IMR-90 (cell line): ENCODE measurements around the gene IFIT3. TPM values are rescaled to one million over a fixed set of nuclear protein-coding genes. Genes with fewer than 3 reads are reported as not detected.

Experiments
- ATAC-seq: fragments of 200-7000 bp; cut with Tn5 transposase; 2 replicates; pipeline ENCODE4 v1.9.1; 2020; ENCODE audit warnings: low read depth, mild to moderate bottlenecking, moderate library complexity
- BruUV-seq: library from RNA; stranded (reverse); fragments of 400-500 nt; replicated peaks from 2 replicates; lab custom pipeline; 2021; lab: Mats Ljungman, UMichigan
- CTCF ChIA-PET: fragments of 300-600 bp; formaldehyde crosslinking; extraction: SDS; loops from one replicate; lab custom pipeline; 2021; ENCODE audit warnings: antibody characterized with exemption; lab: Yijun Ruan, JAX
- POLR2A ChIA-PET: fragments of 300-600 bp; sonication (Branson Sonifier 250); formaldehyde crosslinking; loops from one replicate; lab custom pipeline; 2022; ENCODE audit warnings: antibody characterized with exemption; ENCODE audit not compliant: unreplicated experiment; lab: Charles Lee
- DNase-seq: peaks from one replicate; pipeline ENCODE4 v3.0.0; 2013
- H2AFZ ChIP-seq: replicated peaks from 2 replicates; pipeline ENCODE3; 2013; ENCODE audit warnings: low read length, mild to moderate bottlenecking; ENCODE audit not compliant: poor library complexity
- H2AK5ac ChIP-seq: 2 replicates; pipeline ENCODE4 v1.6.1; 2013; ENCODE audit warnings: low read depth, low read length, inconsistent platforms
- H2AK9ac ChIP-seq: replicated peaks from 2 replicates; pipeline ENCODE3; 2013; ENCODE audit warnings: mild to moderate bottlenecking, low read depth, low read length, moderate library complexity; ENCODE audit not compliant: poor library complexity
- H2BK120ac ChIP-seq: 2 replicates; pipeline ENCODE4 v1.6.1; 2013; ENCODE audit warnings: low read depth, low read length, inconsistent platforms
- H2BK15ac ChIP-seq: 3 replicates; pipeline ENCODE4 v1.6.1; 2013; ENCODE audit warnings: low read depth, low read length, inconsistent platforms
- H2BK20ac ChIP-seq: 2 replicates; pipeline ENCODE4 v1.6.1; 2013; ENCODE audit warnings: low read depth, mild to moderate bottlenecking, inconsistent platforms, low read length, moderate library complexity
- H2BK5ac ChIP-seq: 2 replicates; pipeline ENCODE4 v1.6.1; 2013; ENCODE audit warnings: mild to moderate bottlenecking, low read depth, low read length, inconsistent platforms; ENCODE audit not compliant: poor library complexity, severe bottlenecking
- H3K14ac ChIP-seq: replicated peaks from 2 replicates; pipeline ENCODE4 v1.6.1; 2013; ENCODE audit warnings: low read depth, low read length, inconsistent platforms
- H3K18ac ChIP-seq: 2 replicates; pipeline ENCODE4 v1.6.1; 2013; ENCODE audit warnings: low read depth, low read length, control low read depth
- H3K23ac ChIP-seq: 2 replicates; pipeline ENCODE4 v1.6.1; 2013; ENCODE audit warnings: low read depth, low read length, inconsistent platforms
- H3K27ac ChIP-seq: 2 replicates; pipeline ENCODE4 v1.5.1; 2013; ENCODE audit warnings: mild to moderate bottlenecking, control low read depth, low read length; ENCODE audit not compliant: insufficient read depth
- H3K27me3 ChIP-seq: 2 replicates; pipeline ENCODE4 v1.6.1; 2013; ENCODE audit warnings: low read length; ENCODE audit not compliant: control insufficient read depth, insufficient read depth
- H3K36me3 ChIP-seq: 2 replicates; pipeline ENCODE4 v1.6.1; 2013; ENCODE audit warnings: low read length, mixed read lengths; ENCODE audit not compliant: control insufficient read depth, insufficient read depth
- H3K4ac ChIP-seq: 2 replicates; pipeline ENCODE4 v1.6.1; 2013; ENCODE audit warnings: low read depth, low read length, inconsistent platforms
- H3K4me1 ChIP-seq: 2 replicates; pipeline ENCODE4 v1.6.1; 2013; ENCODE audit warnings: low read length, mixed read lengths; ENCODE audit not compliant: control insufficient read depth, insufficient read depth
- H3K4me2 ChIP-seq: 2 replicates; pipeline ENCODE4 v1.6.1; 2013; ENCODE audit warnings: low read depth, mild to moderate bottlenecking, control low read depth, low read length, moderate library complexity
- H3K4me3 ChIP-seq: 2 replicates; pipeline ENCODE4 v1.5.1; 2013; ENCODE audit warnings: low read depth, mild to moderate bottlenecking, control low read depth, low read length, moderate library complexity; ENCODE audit not compliant: insufficient read depth
- H3K56ac ChIP-seq: 2 replicates; pipeline ENCODE4 v1.6.1; 2013; ENCODE audit warnings: low read length, inconsistent platforms; ENCODE audit not compliant: insufficient read depth; ENCODE audit errors: extremely low read depth
- H3K79me1 ChIP-seq, 2 experiments: 2 replicates each; pipeline ENCODE4 v1.6.1; 2013; ENCODE audit warnings: low read length in 2 of 2, inconsistent platforms in 1 of 2, low read depth in 1 of 2
- H3K9ac ChIP-seq: 2 replicates; pipeline ENCODE4 v1.6.1; 2013; ENCODE audit warnings: low read depth, low read length, control low read depth
- H3K9me1 ChIP-seq: 2 replicates; pipeline ENCODE4 v1.6.1; 2013; ENCODE audit warnings: low read length, inconsistent platforms; ENCODE audit not compliant: insufficient read depth
- H3K9me3 ChIP-seq: 2 replicates; pipeline ENCODE4 v1.6.1; 2013; ENCODE audit warnings: low read length; ENCODE audit not compliant: control insufficient read depth, insufficient read depth
- H4K20me1 ChIP-seq: 2 replicates; pipeline ENCODE4 v1.6.1; 2013; ENCODE audit warnings: low read length, inconsistent platforms; ENCODE audit not compliant: insufficient read depth
- H4K5ac ChIP-seq: 2 replicates; pipeline ENCODE4 v1.6.1; 2013; ENCODE audit warnings: mild to moderate bottlenecking, low read depth, low read length, control low read depth
- H4K8ac ChIP-seq, 2 experiments: 2 replicates each; pipeline ENCODE4 v1.6.1; 2013; ENCODE audit warnings: low read depth in 2 of 2, low read length in 2 of 2, control low read depth in 1 of 2, inconsistent platforms in 1 of 2
- H4K91ac ChIP-seq: 2 replicates; pipeline ENCODE4 v1.6.1; 2013; ENCODE audit warnings: low read depth, low read length, inconsistent platforms; ENCODE audit not compliant: insufficient read depth
- BHLHE40 ChIP-seq: fragments of 150-350 bp; IDR thresholded peaks from 2 replicates; pipeline ENCODE4 v1.6.1; 2016; ENCODE audit warnings: mild to moderate bottlenecking, low read depth, low read length
- CEBPB ChIP-seq: IDR thresholded peaks from 2 replicates; pipeline ENCODE4 v1.6.1; 2012; ENCODE audit warnings: low read depth, low read length, improper control_type of control experiment
- CHD1 ChIP-seq: IDR thresholded peaks from 2 replicates; pipeline ENCODE4 v1.6.1; 2012; ENCODE audit warnings: low read depth, low read length, improper control_type of control experiment
- ELK1 ChIP-seq: fragments of 150-350 bp; IDR thresholded peaks from 2 replicates; pipeline ENCODE4 v1.6.1; 2016; ENCODE audit warnings: low read depth, mild to moderate bottlenecking, low read length, moderate library complexity, borderline replicate concordance
- MAFK ChIP-seq: IDR thresholded peaks from 2 replicates; pipeline ENCODE4 v1.6.1; 2012; ENCODE audit warnings: low read depth, low read length, improper control_type of control experiment
- MAZ ChIP-seq: IDR thresholded peaks from 2 replicates; pipeline ENCODE4 v1.6.1; 2012; ENCODE audit warnings: low read depth, mild to moderate bottlenecking, low read length, improper control_type of control experiment, moderate library complexity, borderline replicate concordance
- MXI1 ChIP-seq: IDR thresholded peaks from 2 replicates; pipeline ENCODE4 v1.6.1; 2012; ENCODE audit warnings: low read depth, mild to moderate bottlenecking, low read length, moderate library complexity, borderline replicate concordance
- NFE2L2 ChIP-seq: fragments of 150-350 bp; IDR thresholded peaks from 2 replicates; pipeline ENCODE4 v1.6.1; 2016; ENCODE audit warnings: low read depth, mild to moderate bottlenecking, low read length
- POLR2A ChIP-seq: IDR thresholded peaks from 2 replicates; pipeline ENCODE4 v1.6.1; 2012; ENCODE audit warnings: mild to moderate bottlenecking, low read depth, low read length
- RAD21 ChIP-seq: IDR thresholded peaks from 2 replicates; pipeline ENCODE4 v1.6.1; 2012; ENCODE audit warnings: low read length, improper control_type of control experiment
- RCOR1 ChIP-seq: IDR thresholded peaks from 2 replicates; pipeline ENCODE4 v1.6.1; 2012; ENCODE audit warnings: mild to moderate bottlenecking, low read length, improper control_type of control experiment; ENCODE audit not compliant: insufficient replicate concordance
- RFX5 ChIP-seq: IDR thresholded peaks from 2 replicates; pipeline ENCODE4 v1.8.0; 2012; ENCODE audit warnings: low read depth, mild to moderate bottlenecking, low read length, moderate library complexity
- SMC3 ChIP-seq: fragments of 150-350 bp; IDR thresholded peaks from 2 replicates; pipeline ENCODE4 v1.6.1; 2016; ENCODE audit warnings: low read depth, mild to moderate bottlenecking, antibody characterized with exemption, low read length, moderate library complexity
- WGBS, 2 experiments: methylation state at CpG; one replicate each; pipeline versions ENCODE4 v1.1.5 to v1.1.7; 2013; ENCODE audit warnings: missing lambda C conversion rate in 2 of 2; ENCODE audit not compliant: insufficient read length in 1 of 2; ENCODE audit errors: extremely low coverage in 2 of 2; 5-methylcytosine and 5-hydroxymethylcytosine counted together
- dilution Hi-C: fragments of 300-500 bp; cut with HindIII; formaldehyde crosslinking; loops from one replicate; pipeline ENCODE4 v1.14.3; 2018; ENCODE audit warnings: low sequenced_read_pairs; ENCODE audit not compliant: unreplicated experiment
- in situ Hi-C: fragments of 300-500 bp; cut with MboI; formaldehyde crosslinking; loops from 3 replicates; pipeline ENCODE4 v1.14.3; 2019; ENCODE audit warnings: low sequenced_read_pairs, inconsistent platforms, mixed read lengths
- intact Hi-C: fragments of 100-400 bp; cut with micrococcal nuclease; formaldehyde crosslinking; loops from 2 replicates; pipeline ENCODE4 v1.10.0; 2022
- polyA plus RNA-seq, 3 experiments: library from polyadenylated mRNA; depleted of rRNA; stranded (reverse); fragments of >200 nt; gene quantifications; 2 replicates each; pipeline ENCODE4 v1.2.3, GENCODE V29; 2012; ENCODE audit warnings: low replicate concordance in 1 of 3
- total RNA-seq: library from RNA; depleted of rRNA; stranded (reverse); fragments of >200 nt; gene quantifications from 2 replicates; pipeline ENCODE4 v1.2.3, GENCODE V29; 2012
- TF ChIP-seq, protein P1 (sequence below): fragments of 150-350 bp; IDR thresholded peaks from 2 replicates; pipeline ENCODE4 v1.6.1; 2017; ENCODE audit warnings: mild to moderate bottlenecking, antibody characterized with exemption, low read length, low read depth
- TF ChIP-seq, protein P2 (sequence below): conservative IDR thresholded peaks from 2 replicates; pipeline ENCODE4 v1.5.1; 2012; ENCODE audit warnings: mild to moderate bottlenecking, low read depth, low read length, improper control_type of control experiment

The IFIT3 gene
- total and polyA plus RNA-seq, 2 of the 4 experiments (the other 2 are of a cell fraction), result 3.5 to 7.3 TPM

GRCh38 chr10:89310056-89310893, 17.5 kb upstream of the IFIT3 start:
- Histone ChIP-seq H3K27me3 (no peaks in the 10 kb centered on the region), H3K14ac (no peak overlapping the region), H3K18ac (no peak overlapping the region), H2AK9ac (no peak overlapping the region), H3K4me3 (no peak overlapping the region), H2AK5ac (no peak overlapping the region), H3K9ac (no peak overlapping the region), H3K4me1 (peaks cover 3% of the 10 kb centered on the region; the same call in 1 of the 2 replicates), H2BK20ac (no peak overlapping the region), H4K5ac (no peak overlapping the region), H4K20me1 (no peaks in the 10 kb centered on the region), H2BK15ac (no peak overlapping the region), H3K56ac (no peak overlapping the region), H3K4me2 (no peak overlapping the region), H3K23ac (no peak overlapping the region), H4K91ac (no peak overlapping the region), H3K27ac (no peak overlapping the region), H2BK120ac (no peak overlapping the region), H3K4ac (no peak overlapping the region), H3K36me3 (no peaks in the 10 kb centered on the region; the same call in 1 of the 2 replicates), H3K9me3 (no peaks in the 10 kb centered on the region), H2BK5ac (no peak overlapping the region), H3K79me1 (no peaks in the 10 kb centered on the region), H3K9me1 (no peaks in the 10 kb centered on the region), H2AFZ (no peak overlapping the region), H4K8ac (no peak overlapping the region)
- POLR2A ChIA-PET, result interaction anchor here (0.6 kb wide), 1 partner anchor 427 kb away, joined by 3 read pairs; no protein-coding TSS in a partner anchor
- BruUV-seq, result no TSS peak
- ATAC-seq (no peak), DNase-seq (no peak)
- dilution Hi-C loops (no loop called here), intact Hi-C loops (no loop called here), in situ Hi-C loops (no loop called here)
- CTCF ChIA-PET, result interaction anchor here (0.6 kb wide), 1 partner anchor 33 kb away, joined by 4 read pairs; no protein-coding TSS in a partner anchor
- no CpG with 5 or more reads among the region's 2 CpGs for WGBS, 2 experiments
- TF ChIP-seq RAD21 (no peak), MXI1 (no peak), NFE2L2 (no peak), RCOR1 (no peak), RFX5 (no peak), SMC3 (no peak), BHLHE40 (no peak), MAZ (no peak), POLR2A (no peak), MAFK (no peak), ELK1 (no peak), CHD1 (no peak), CEBPB (no peak)
- TF ChIP-seq, protein P1, sequence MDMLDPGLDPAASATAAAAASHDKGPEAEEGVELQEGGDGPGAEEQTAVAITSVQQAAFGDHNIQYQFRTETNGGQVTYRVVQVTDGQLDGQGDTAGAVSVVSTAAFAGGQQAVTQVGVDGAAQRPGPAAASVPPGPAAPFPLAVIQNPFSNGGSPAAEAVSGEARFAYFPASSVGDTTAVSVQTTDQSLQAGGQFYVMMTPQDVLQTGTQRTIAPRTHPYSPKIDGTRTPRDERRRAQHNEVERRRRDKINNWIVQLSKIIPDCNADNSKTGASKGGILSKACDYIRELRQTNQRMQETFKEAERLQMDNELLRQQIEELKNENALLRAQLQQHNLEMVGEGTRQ, result no peak
- TF ChIP-seq, protein P2, sequence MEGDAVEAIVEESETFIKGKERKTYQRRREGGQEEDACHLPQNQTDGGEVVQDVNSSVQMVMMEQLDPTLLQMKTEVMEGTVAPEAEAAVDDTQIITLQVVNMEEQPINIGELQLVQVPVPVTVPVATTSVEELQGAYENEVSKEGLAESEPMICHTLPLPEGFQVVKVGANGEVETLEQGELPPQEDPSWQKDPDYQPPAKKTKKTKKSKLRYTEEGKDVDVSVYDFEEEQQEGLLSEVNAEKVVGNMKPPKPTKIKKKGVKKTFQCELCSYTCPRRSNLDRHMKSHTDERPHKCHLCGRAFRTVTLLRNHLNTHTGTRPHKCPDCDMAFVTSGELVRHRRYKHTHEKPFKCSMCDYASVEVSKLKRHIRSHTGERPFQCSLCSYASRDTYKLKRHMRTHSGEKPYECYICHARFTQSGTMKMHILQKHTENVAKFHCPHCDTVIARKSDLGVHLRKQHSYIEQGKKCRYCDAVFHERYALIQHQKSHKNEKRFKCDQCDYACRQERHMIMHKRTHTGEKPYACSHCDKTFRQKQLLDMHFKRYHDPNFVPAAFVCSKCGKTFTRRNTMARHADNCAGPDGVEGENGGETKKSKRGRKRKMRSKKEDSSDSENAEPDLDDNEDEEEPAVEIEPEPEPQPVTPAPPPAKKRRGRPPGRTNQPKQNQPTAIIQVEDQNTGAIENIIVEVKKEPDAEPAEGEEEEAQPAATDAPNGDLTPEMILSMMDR, result no peak
